ENCODE measurements around the gene ARF6.
"Not testable (repeated sequence)": the region's sequence is repeated elsewhere in the genome, so short reads cannot be mapped to it uniquely, and the experiment has no call there.

Gene ARF6

GRCh38 chr14:49907186-49907585 is 14.3 kb downstream of the ARF6 start:
- DNase-seq (ENCODE audit: low read depth): no peak

GRCh38 chr14:49908433-49908782 is 15.5 kb downstream of the ARF6 start:
- DNase-seq (ENCODE audit: low read depth): no peak

- no peak for DNase-seq (ENCODE audit: low read depth)
Observed at GRCh38 chr14:49909016-49909415, 16.1 kb downstream of the ARF6 start.

- DNase-seq (ENCODE audit: low read depth): no peak
Observed at GRCh38 chr14:49915085-49915484, 22.2 kb downstream of the ARF6 start.

GRCh38 chr14:49918706-49919105 is 25.8 kb downstream of the ARF6 start:
- DNase-seq (ENCODE audit: low read depth): no peak

GRCh38 chr14:49919825-49920659 is 27.2 kb downstream of the ARF6 start:
- no peak for DNase-seq (ENCODE audit: low read depth)

- DNase-seq (ENCODE audit: low read depth): no peak
Observed at GRCh38 chr14:49920935-49921334, 28.1 kb downstream of the ARF6 start.

- DNase-seq (ENCODE audit: low read depth): no peak
Observed at GRCh38 chr14:49921401-49921800, 28.5 kb downstream of the ARF6 start.

GRCh38 chr14:49923442-49923841 is 30.6 kb downstream of the ARF6 start:
- DNase-seq (ENCODE audit: low read depth): no peak

- DNase-seq (ENCODE audit: low read depth): no peak
Observed at GRCh38 chr14:49923881-49924280, 31.0 kb downstream of the ARF6 start.

- no peak for DNase-seq (ENCODE audit: low read depth)
Observed at GRCh38 chr14:49924852-49925251, 32.0 kb downstream of the ARF6 start.

- DNase-seq (ENCODE audit: low read depth): no peak
Observed at GRCh38 chr14:49926803-49927202, 33.9 kb downstream of the ARF6 start.

- no peak for DNase-seq (ENCODE audit: low read depth)
Observed at GRCh38 chr14:49928015-49928414, 35.1 kb downstream of the ARF6 start.

- no peak for DNase-seq (ENCODE audit: low read depth)
Observed at GRCh38 chr14:49930720-49931119, 37.8 kb downstream of the ARF6 start.

GRCh38 chr14:49931523-49931922 is 38.6 kb downstream of the ARF6 start:
- no peak for DNase-seq (ENCODE audit: low read depth)

- DNase-seq (ENCODE audit: low read depth): no peak
Observed at GRCh38 chr14:49933128-49933527, 40.2 kb downstream of the ARF6 start.

- no peak for DNase-seq (ENCODE audit: low read depth)
Observed at GRCh38 chr14:49933704-49934103, 40.8 kb downstream of the ARF6 start.

- DNase-seq (ENCODE audit: low read depth): no peak
Observed at GRCh38 chr14:49934646-49935045, 41.8 kb downstream of the ARF6 start.

GRCh38 chr14:49935526-49935925 is 42.6 kb downstream of the ARF6 start:
- no peak for DNase-seq (ENCODE audit: low read depth)

GRCh38 chr14:49936246-49936645 is 43.4 kb downstream of the ARF6 start:
- not testable (repeated sequence) for DNase-seq (ENCODE audit: low read depth)

GRCh38 chr14:49936882-49937281 is 44.0 kb downstream of the ARF6 start:
- not testable (repeated sequence) for DNase-seq (ENCODE audit: low read depth)

- not testable (repeated sequence) for DNase-seq (ENCODE audit: low read depth)
Observed at GRCh38 chr14:49939215-49939614, 46.3 kb downstream of the ARF6 start.

- no peak for DNase-seq (ENCODE audit: low read depth)
Observed at GRCh38 chr14:49939884-49940510, 47.1 kb downstream of the ARF6 start.
